ENCODE data around the gene TMEM191C.
"Not testable (repeated sequence)": the region's sequence is repeated elsewhere in the genome, so short reads cannot be mapped to it uniquely, and the experiment has no call there.

DNA sequence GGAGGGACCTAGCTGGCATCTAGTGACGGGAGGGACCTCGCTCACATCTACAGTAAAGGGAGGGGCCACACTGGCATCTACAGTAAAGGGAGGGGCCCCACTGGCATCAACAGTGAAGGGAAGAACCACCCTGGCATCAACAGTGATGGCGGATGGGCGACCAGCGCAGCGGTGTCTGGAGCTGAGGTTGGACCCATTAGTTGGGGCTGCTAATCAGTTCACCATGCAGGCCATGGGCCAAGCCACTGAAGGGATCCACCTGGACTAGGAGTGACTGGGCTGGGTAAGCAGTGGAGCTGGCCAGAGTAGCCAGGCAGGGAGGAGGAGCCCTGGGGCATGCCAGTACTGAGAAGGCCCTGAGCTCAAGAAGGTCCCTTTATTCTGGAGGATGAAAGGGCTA is 23.4 kb downstream of the TMEM191C start:
- TF ChIP-seq TSHZ2 (CRISPR knock-in tag; IDR thresholded peaks at IDR 0.05); GLIS3 (CRISPR knock-in tag; IDR thresholded peaks at IDR 0.05); ZFP3 (CRISPR knock-in tag; IDR thresholded peaks at IDR 0.05); PATZ1 (CRISPR knock-in tag; IDR thresholded peaks at IDR 0.05; ENCODE audit: borderline replicate concordance); ESRRG (CRISPR knock-in tag; IDR thresholded peaks at IDR 0.05); ZC3H10 (CRISPR knock-in tag; IDR thresholded peaks at IDR 0.05); ZNF70 (CRISPR knock-in tag; IDR thresholded peaks at IDR 0.05); ISL1 (CRISPR knock-in tag; IDR thresholded peaks at IDR 0.05); SNAI2 (CRISPR knock-in tag; IDR thresholded peaks at IDR 0.05); ZNF8 (CRISPR knock-in tag; IDR thresholded peaks at IDR 0.05): not testable (repeated sequence)

Measured in SK-N-SH treated with all-trans-retinoic acid at 6 μM for 48 hours (cell line).